HL-60/S4 (cell line): ENCODE measurements around the gene TGM6.

Experiments used
- in situ Hi-C: fragments of 300-500 bp; cut with MboI; formaldehyde crosslinking; loops from 2 replicates; pipeline ENCODE4 v1.14.3; 2022; ENCODE audit warnings: low sequenced_read_pairs

Gene TGM6

GRCh38 chr20:2363187-2363586 is 17.5 kb upstream of the TGM6 start:
- in situ Hi-C loops = no loop called here

DNA sequence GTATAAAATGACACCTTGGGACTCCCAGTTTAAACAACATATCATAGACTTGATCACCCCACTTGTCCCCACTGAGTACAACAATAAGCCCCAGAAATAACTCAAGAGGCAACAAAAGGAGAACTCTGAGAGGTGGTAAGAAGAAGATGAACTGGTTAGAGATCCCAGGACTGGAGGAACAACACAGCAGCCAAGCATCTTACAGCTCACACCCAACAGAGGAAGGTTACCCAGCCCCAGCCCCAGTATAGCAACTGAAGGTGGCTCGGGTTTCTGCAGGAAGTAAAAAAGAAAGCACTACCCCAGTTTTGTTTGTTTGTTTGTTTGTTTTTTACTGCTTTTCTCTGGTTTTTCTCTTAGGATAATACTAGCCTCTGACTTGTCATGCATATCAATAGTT is 17.1 kb upstream of the TGM6 start:
- in situ Hi-C loops = no loop called here

GRCh38 chr20:2364044-2364443 is 16.7 kb upstream of the TGM6 start:
- in situ Hi-C loops = no loop called here

GRCh38 chr20:2365091-2365490 is 15.6 kb upstream of the TGM6 start:
- in situ Hi-C loops = no loop called here

DNA sequence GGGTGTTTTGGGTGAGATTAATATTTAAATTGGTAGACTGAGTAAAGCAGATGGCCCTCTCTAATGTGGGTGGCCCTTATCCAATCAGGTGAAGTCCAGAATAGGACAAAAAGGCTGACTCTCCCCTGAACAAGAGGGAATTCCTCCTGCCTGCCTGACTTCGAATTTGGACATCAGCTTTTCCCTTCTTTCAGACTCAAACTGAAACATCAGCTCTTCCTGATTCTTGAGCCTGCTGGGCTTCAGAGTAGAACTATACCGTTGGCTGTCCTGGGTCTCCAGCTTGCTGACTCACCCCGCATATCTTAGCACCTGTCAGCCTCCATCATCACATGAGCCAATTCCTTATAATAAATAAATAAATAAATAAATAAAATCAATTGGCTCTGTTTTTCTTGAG is 15.0 kb upstream of the TGM6 start:
- in situ Hi-C loops = no loop called here

DNA sequence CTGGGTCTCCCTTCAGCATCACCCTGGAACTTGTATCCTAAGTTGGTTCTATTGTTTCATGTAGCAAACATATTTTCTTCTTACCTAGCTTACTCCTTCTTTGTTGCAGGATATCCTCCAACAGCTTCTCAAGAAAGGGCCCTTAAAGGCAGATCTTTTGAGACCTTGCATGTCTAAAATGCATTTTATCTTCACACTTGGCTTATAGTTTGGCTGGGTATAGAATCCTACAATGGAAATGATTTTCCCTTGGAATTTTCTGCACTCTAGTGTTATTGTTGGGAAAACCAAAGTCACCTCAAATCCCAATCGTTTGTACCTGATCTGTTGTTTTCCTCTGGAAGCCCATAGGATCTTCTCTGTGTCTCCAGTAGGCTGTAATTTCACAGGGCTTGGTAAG is 12.1 kb upstream of the TGM6 start:
- in situ Hi-C loops = no loop called here

GRCh38 chr20:2373098-2373497 is 7.6 kb upstream of the TGM6 start:
- in situ Hi-C loops = no loop called here

DNA sequence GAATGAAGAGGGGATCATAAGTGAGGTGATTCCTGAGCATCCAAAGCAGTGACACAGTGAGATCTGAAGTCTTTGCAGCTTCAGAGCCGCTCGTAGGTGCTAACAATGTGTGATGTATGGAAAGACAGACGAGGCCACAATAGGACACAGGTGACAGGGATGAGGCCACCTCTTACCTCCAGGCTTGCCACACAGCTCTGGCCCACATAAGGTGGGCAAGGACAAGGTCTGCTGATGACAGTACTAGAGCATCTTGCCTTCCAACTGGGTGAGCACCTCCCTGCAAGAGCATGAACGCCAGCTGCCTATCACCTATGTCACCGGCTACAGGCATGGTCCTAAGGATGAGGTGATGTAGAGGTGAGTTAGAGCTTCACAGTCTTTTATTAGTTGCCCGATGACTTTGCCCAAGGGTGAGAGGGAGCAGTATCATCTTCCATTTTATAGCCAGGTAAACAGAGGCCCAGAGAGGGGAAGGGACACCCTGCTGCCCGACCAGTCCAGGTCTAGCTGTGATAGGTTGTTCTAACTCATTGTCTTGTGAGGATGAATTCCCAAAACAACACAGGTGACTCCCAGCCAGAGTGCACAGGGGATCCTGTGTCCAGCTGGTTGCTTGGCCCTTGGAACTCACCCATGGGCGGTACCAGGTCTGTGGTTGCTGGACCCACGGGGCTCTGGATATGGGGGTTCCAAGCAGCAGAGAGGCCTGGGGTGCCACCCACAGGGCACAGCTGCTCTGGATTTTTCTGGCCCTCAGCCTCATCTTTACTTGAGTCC is 6.2 kb upstream of the TGM6 start:
- in situ Hi-C loops = no loop called here

DNA sequence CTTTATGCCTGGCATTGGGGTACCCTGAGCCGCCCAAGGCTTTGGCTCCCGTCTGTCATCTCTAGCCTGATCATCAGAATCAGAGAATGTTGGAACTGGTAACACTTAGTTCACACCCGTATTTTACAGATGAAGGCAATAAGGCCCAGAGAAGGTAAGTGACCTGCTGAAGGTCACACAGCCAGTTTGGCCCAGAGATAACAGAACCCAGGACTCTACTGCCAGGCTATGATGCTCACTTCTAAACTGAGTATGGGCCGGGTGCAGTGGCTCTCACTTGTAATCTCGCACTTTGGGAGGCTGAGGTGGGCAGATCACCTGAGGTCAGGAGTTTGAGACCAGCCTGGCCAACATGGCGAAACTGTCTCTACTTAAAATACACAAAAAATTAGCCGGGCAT is 1.8 kb upstream of the TGM6 start:
- in situ Hi-C loops = no loop called here

GRCh38 chr20:2379511-2380229 is 1.0 kb upstream of the TGM6 start:
- in situ Hi-C loops = no loop called here

- in situ Hi-C loops = no loop called here
These were observed 602 bp downstream of the TGM6 start for GRCh38 chr20:2381303-2381702.

DNA sequence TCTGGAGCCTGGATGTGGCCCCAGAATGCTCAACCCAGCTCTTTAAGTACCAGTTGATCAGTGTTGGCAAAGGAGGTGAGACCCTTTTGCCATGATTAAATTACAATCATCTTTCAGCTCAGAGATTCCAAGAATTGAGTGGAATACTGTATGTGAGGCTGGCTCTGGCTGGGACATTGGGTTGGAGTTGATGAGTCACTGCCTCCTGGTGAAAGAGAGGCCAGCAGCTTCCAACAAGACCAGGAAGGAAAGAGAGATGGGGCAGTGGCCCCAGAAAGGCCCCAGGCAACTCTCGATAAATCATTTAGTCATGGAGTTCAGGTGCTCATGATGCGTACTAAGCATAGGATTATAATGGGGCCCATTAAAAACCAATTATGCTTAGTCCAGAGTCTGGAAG is 2.1 kb downstream of the TGM6 start:
- in situ Hi-C loops = no loop called here

GRCh38 chr20:2385026-2385425 is 4.3 kb downstream of the TGM6 start:
- in situ Hi-C loops = no loop called here

DNA sequence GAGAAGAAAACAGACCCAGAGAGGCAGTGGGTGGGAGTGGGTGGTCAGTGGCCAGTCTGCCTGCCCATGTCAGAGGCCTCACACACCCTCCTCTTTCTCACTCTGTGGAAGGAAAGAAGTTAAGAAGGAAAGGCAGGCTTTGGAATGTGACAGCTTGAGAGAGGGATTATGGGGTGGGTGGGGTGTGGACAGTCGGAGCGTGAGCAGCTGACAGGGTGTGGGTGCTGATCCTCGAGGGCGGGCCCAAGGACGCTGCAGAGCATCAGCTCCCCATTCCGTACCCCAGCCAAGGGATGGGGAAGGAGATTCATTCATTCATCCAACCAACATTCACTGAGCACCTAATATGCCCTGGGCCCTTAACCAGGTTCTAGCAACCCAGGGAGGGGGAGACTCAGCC is 4.8 kb downstream of the TGM6 start:
- in situ Hi-C loops = no loop called here

DNA sequence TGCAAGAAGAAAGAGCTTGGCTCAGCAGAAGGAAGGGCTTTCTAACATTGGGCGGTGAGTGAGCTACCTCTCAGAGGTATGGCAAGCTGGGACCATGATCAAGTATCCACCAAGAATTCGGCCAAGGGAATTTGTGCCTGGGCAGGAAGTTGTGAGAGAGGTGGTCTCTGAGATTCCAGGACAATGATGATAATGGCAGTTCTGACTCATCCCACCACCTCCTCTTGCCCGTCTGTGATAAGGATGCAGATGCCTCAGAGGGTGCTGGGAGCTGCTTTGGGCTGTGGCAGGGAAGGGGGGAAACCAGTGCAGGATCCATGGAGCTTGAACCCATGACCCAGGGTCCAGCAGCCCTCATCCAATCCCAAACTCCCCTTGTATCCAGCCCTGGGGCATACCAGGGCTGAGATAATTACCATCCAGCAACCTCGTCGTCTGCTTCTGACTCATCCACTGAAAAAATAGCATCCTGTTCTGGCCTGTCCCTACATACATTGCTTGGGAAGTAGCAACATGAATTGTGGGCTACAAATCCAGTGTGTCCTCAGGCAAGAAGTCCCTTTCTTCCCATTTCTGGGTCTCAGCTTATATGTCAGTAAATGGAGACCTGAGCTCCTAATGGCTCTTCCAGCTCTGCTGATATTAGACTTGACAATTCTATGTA is 5.9 kb downstream of the TGM6 start:
- in situ Hi-C loops = no loop called here

DNA sequence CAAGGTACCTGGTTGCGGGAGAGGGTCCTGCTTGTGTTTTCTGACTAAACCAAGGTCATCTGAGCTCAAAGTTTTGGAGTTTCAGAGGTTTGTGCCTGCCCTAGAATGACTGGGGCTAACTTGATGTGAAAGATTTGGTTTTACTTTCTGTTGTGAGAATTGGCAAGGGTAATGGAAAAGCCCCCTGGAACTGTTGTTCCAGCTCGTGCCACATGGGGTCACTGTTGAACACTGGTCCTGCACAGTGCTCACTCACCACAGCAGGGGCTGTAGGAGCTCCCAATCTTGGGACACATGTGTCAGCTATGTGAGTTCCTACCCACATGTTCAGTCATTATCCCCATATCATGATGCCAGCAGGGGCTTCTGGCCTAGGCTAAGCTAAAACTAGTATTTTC is 6.5 kb downstream of the TGM6 start:
- in situ Hi-C loops = no loop called here

GRCh38 chr20:2387580-2387979 is 6.9 kb downstream of the TGM6 start:
- in situ Hi-C loops = no loop called here

GRCh38 chr20:2390951-2391675 is 10.4 kb downstream of the TGM6 start:
- in situ Hi-C loops = no loop called here

DNA sequence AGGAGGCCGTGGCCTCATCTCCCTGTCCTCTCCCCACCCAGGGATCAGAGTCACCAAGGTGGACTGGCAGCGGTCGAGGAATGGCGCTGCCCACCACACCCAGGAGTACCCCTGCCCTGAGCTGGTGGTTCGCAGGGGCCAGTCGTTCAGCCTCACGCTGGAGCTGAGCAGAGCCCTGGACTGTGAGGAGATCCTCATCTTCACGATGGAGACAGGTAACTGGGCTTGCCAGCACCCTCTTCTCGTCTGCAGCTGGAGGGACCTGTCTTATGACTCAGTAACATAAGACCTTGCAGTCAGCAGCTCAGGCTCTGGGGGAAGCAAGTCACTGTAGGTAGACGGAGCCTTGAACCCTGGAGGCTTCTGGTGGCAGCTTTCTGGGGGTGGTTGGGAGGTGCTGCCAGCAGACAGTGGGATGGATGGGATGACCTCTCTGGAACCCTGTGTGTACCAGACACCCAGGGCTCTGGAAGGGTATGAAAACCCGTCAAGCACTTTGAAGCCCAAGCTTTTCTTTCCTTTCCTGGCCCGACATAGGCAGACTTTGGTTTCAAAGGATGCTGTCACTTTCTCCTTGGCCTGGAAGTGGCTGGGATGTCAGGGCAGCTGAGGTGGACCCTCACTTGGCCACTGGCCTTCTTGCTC is 13.8 kb downstream of the TGM6 start:
- in situ Hi-C loops = no loop called here

DNA sequence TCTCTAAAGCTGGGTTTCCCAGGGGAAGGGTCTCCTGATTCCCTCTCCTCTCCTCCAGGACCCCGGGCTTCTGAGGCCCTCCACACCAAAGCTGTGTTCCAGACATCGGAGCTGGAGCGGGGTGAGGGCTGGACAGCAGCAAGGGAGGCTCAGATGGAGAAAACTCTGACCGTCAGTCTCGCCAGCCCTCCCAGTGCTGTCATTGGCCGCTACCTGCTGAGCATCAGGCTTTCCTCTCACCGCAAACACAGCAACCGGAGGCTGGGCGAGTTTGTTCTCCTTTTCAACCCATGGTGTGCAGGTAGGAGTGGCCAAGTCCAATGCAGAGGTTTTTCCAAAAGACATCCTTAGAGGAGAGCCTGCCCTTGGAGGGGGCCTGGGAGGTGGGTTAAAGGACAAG is 14.4 kb downstream of the TGM6 start:
- in situ Hi-C loops = no loop called here

DNA sequence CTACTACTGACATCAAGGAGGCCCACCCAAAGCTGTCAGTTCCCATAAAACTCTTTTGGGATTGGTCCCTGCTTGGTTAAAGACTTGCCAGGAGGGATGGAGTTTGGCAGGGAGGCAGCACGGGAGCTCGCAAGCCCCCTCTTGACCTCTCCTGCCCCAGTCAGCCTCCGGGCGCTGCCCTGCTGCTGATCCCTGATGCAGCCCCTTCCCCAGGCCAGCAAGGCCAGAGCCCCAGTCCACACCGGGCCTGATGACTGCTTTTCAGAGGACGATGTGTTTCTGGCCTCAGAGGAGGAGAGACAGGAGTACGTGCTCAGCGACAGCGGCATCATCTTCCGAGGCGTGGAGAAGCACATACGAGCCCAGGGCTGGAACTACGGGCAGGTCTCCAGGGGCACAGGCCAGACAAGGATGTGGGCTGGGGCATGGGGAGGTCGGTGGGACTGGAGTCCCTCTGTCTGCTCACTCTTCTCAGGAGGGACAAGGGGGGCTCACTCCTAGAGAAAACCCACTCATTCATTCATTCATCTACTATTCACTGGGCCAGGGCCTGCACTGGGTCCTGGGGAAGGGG is 15.6 kb downstream of the TGM6 start:
- in situ Hi-C loops = no loop called here
